HG03064 (cell line): ENCODE results near the gene PLCB1.
"Not testable (repeated sequence)": the region's sequence is repeated elsewhere in the genome, so short reads cannot be mapped to it uniquely, and the experiment has no call there.

Source experiments
- ATAC-seq: cut with Tn5 transposase; IDR thresholded peaks from one replicate; pipeline ENCODE4 v1.9.1; 2021; ENCODE audit warnings: low read depth; ENCODE audit not compliant: unreplicated experiment

The PLCB1 gene

GRCh38 chr20:8790442-8791074, 658.5 kb downstream of the PLCB1 start:
- no peak for ATAC-seq

GRCh38 chr20:8795404-8795803, 663.3 kb downstream of the PLCB1 start:
- ATAC-seq: no peak

- no peak for ATAC-seq
Observed at GRCh38 chr20:8796088-8796660, 664.1 kb downstream of the PLCB1 start.

- ATAC-seq: no peak
Observed at GRCh38 chr20:8798505-8798904, 666.4 kb downstream of the PLCB1 start.

- no peak for ATAC-seq
Observed at GRCh38 chr20:8800089-8800488, 668.0 kb downstream of the PLCB1 start.

- no peak for ATAC-seq
Observed at GRCh38 chr20:8801686-8802085, 669.6 kb downstream of the PLCB1 start.

GRCh38 chr20:8803065-8803464, 671.0 kb downstream of the PLCB1 start:
- no peak for ATAC-seq

GRCh38 chr20:8803941-8804340, 671.9 kb downstream of the PLCB1 start:
- no peak for ATAC-seq

- ATAC-seq: no peak
Observed at GRCh38 chr20:8805737-8806442, 673.8 kb downstream of the PLCB1 start.

GRCh38 chr20:8807480-8808201, 675.6 kb downstream of the PLCB1 start:
- no peak for ATAC-seq

GRCh38 chr20:8808202-8808535, 676.1 kb downstream of the PLCB1 start:
- no peak for ATAC-seq

- no peak for ATAC-seq
Observed at GRCh38 chr20:8809107-8809953, 677.3 kb downstream of the PLCB1 start.

- no peak for ATAC-seq
Observed at GRCh38 chr20:8811801-8812594, 679.9 kb downstream of the PLCB1 start.

- ATAC-seq: no peak
Observed at GRCh38 chr20:8812817-8813216, 680.8 kb downstream of the PLCB1 start.

GRCh38 chr20:8815208-8815607, 683.1 kb downstream of the PLCB1 start:
- no peak for ATAC-seq

GRCh38 chr20:8829256-8829655, 697.2 kb downstream of the PLCB1 start:
- no peak for ATAC-seq

- not testable (repeated sequence) for ATAC-seq
Observed at GRCh38 chr20:8834294-8834693, 702.2 kb downstream of the PLCB1 start.

- no peak for ATAC-seq
Observed at GRCh38 chr20:8834851-8835250, 702.8 kb downstream of the PLCB1 start.

- no peak for ATAC-seq
Observed at GRCh38 chr20:8837396-8837795, 705.3 kb downstream of the PLCB1 start.

GRCh38 chr20:8842525-8842924, 710.5 kb downstream of the PLCB1 start:
- ATAC-seq: no peak
